ENCODE measurements around the gene RNFT2.
"Not testable (repeated sequence)": the region's sequence is repeated elsewhere in the genome, so short reads cannot be mapped to it uniquely, and the experiment has no call there.

RNFT2 gene

DNA sequence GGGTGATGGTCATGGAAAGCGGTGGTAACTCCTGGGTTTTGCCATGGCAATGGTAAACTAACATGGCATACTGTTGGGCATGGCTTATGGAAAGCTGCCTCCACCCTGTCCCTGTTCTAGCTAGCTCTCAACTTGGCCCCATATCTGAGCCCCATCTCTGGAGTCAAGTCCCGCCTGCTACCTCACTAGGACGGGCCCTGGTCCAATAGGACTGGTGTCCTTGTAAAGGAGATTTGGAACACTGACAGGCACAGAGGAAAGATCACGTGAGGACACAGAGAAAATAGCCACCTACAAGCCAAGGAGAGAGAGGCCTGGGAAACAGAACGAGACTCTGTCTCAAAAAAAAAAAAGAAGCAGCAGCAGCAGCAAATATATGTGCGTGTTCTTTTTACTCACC, 59.8 kb downstream of the RNFT2 start:
- no peak for DNase-seq (ENCODE audit: low spot score)

DNA sequence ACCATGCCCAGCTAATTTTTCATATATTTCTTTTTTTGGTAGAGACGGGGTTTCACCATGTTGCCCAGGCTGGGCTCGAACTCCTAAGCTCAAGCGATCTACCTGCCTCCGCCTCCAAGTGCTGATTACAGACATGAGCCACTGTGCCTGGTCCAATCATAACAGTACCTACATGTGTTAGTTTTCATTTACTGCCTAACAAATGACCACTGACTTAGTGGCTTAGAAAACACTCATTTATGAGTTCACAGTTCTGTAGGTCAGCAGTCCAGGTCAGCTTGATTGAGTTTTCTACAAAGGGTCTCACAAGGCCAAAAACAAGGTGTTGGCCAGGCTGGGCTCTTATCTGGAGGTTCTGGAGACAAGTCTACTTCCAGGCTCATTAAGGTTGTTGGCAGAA, 60.6 kb downstream of the RNFT2 start:
- DNase-seq (ENCODE audit: low spot score): no peak

- no peak for DNase-seq (ENCODE audit: low spot score)
These were observed 61.8 kb downstream of the RNFT2 start for GRCh38 chr12:116799955-116800354.

- DNase-seq (ENCODE audit: low spot score): no peak
These were observed 62.8 kb downstream of the RNFT2 start for GRCh38 chr12:116800918-116801317.

GRCh38 chr12:116802018-116802417, 63.9 kb downstream of the RNFT2 start:
- no peak for DNase-seq (ENCODE audit: low spot score)

DNA sequence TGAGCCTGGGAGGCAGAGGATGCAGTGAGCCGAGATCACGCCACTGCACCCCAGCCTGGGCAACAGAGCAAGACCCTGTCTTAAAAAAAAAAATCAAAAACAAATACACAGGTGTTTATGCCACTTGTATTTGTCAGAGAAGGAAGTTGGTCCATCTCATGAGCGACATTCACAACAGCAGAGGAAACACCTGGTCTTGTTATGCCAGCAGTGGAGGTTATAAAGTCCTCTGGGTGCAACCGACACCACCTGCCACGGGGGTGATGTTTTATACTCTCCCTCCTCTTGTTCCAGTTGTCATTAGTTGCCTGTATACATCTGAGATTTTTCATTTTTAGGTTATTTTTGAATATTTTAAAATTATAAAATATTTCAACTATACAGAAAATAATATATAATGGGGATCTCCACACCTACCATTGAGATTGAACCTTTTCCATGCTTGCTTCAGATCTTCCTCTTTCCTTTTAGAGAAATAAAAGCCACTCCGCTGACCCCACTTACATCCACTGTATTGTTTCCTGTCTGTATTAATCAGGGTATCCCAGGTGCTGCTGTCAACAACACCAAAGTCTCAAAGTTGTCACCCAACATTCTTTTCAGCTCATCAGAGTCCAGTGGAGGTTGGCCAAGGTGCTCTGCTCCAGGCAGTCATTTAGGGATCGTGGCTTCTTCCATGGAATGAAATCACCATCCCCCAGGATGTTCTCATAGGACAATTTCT, 65.1 kb downstream of the RNFT2 start:
- no peak for DNase-seq (ENCODE audit: low spot score)

- DNase-seq (ENCODE audit: low spot score): no peak
These were observed 65.9 kb downstream of the RNFT2 start for GRCh38 chr12:116804051-116804450.

GRCh38 chr12:116806845-116807440, 68.8 kb downstream of the RNFT2 start:
- no peak for DNase-seq (ENCODE audit: low spot score)

- DNase-seq (ENCODE audit: low spot score): no peak
These were observed 69.4 kb downstream of the RNFT2 start for GRCh38 chr12:116807546-116807945.

GRCh38 chr12:116808113-116809105, 70.3 kb downstream of the RNFT2 start:
- no peak for DNase-seq (ENCODE audit: low spot score)

GRCh38 chr12:116812238-116812637, 74.1 kb downstream of the RNFT2 start:
- no peak for DNase-seq (ENCODE audit: low spot score)

GRCh38 chr12:116813271-116814041, 75.3 kb downstream of the RNFT2 start:
- DNase-seq (ENCODE audit: low spot score): no peak

DNA sequence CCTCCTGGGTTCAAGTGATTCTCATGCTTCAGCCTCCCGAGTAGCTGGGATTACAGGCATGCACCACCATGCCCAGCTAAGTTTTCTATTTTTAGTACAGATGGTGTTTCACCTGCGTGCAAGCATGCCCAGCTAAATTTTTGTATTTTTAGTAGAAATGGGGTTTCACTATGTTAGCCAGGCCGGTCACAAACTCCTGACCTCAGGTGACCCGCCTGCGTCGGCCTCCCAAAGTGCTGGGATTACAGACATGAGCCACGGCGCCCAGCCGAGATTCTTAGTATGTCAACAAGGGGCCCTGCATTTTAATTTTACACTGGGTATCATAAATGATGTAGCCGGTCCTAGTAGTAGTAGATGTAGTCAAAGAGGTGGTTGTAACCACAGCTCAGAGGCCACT, 76.7 kb downstream of the RNFT2 start:
- not testable (repeated sequence) for DNase-seq (ENCODE audit: low spot score)

GRCh38 chr12:116818341-116818856, 80.3 kb downstream of the RNFT2 start:
- peak; percentile 1 for DNase-seq (ENCODE audit: low spot score)

- peak; percentile 92 for DNase-seq (ENCODE audit: low spot score)
These were observed 81.1 kb downstream of the RNFT2 start for GRCh38 chr12:116818948-116819832.

GRCh38 chr12:116820064-116820656, 82.0 kb downstream of the RNFT2 start:
- no peak for DNase-seq (ENCODE audit: low spot score)

- DNase-seq (ENCODE audit: low spot score): no peak
These were observed 83.2 kb downstream of the RNFT2 start for GRCh38 chr12:116821291-116821690.

DNA sequence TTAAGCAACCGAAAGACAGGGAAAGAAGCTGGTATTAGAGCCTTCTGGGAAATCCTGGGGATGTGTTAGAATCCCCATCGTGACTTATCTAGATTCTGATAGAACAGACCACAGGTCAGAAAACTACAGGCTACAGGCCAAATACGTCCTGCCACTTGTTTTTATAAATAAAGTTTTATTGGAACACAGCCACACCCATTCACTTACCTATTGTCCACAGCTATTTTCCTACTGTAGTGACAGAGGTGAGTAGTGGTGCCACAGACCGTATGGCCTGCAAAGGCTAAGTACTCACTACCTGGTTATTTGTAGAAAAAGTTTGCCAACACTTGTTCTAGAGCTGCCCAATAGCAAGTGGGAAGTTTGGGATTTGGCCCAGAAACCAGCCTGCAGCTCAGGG, 89.3 kb downstream of the RNFT2 start:
- no peak for DNase-seq (ENCODE audit: low spot score)

- DNase-seq (ENCODE audit: low spot score): no peak
These were observed 94.2 kb downstream of the RNFT2 start for GRCh38 chr12:116832353-116832752.

- DNase-seq (ENCODE audit: low spot score): no peak
These were observed 95.4 kb downstream of the RNFT2 start for GRCh38 chr12:116833474-116833873.
